Measurements from ENCODE around the gene HBZ. TPM values are rescaled to one million over a fixed set of nuclear protein-coding genes. Genes with fewer than 3 reads are reported as not detected.

Gene HBZ
- total and polyA plus RNA-seq, 9 of the 15 experiments (the other 6 are each of a cell fraction or from before 2014, with no cell fraction given), result 58.0 to 610 (median 113) TPM

GRCh38 chr16:177981-178667 lies 25.7 kb downstream of the HBZ start (continued):
- peak; percentile 12 for TF ChIP-seq PRDM10 (IDR thresholded peaks at IDR 0.05; ENCODE audit: partially characterized antibody)
- no peak for TF ChIP-seq RUNX1 (IDR thresholded peaks at IDR 0.05; ENCODE audit: low read depth)
- TF ChIP-seq PRPF4 (IDR thresholded peaks at IDR 0.05; ENCODE audit: insufficient read depth, low read depth, low read length, poor library complexity, severe bottlenecking), result no peak
- no peak for TF ChIP-seq SRSF7 (optimal IDR thresholded peaks at IDR 0.05; ENCODE audit: low read depth, low read length)
- no peak for TF ChIP-seq HMBOX1 (IDR thresholded peaks at IDR 0.05)
- TF ChIP-seq TGIF2 (CRISPR knock-in tag; IDR thresholded peaks at IDR 0.05), result no peak
- TF ChIP-seq CREBBP (IDR thresholded peaks at IDR 0.05; ENCODE audit: low read depth, low read length), result no peak
- TF ChIP-seq SLC30A9 (CRISPR knock-in tag; IDR thresholded peaks at IDR 0.05), result no peak
- TF ChIP-seq RBFOX2 (IDR thresholded peaks at IDR 0.05; ENCODE audit: low read depth, low read length), result peak; percentile 70
- TF ChIP-seq POLR2G (IDR thresholded peaks at IDR 0.05; ENCODE audit: low read depth, low read length), result peak; percentile 63
- TF ChIP-seq PHF21A (IDR thresholded peaks at IDR 0.05; ENCODE audit: borderline replicate concordance, low read depth), result 0 out of 2 replicates have a peak, but pooled peaks have one; percentile 30
- no peak for TF ChIP-seq BCOR (IDR thresholded peaks at IDR 0.05)
- peak; percentile 70 for TF ChIP-seq TCF3 (CRISPR knock-in tag; IDR thresholded peaks at IDR 0.05)
- no peak for TF ChIP-seq MTA1 (IDR thresholded peaks at IDR 0.05; ENCODE audit: borderline replicate concordance)
- 0 out of 2 replicates have a peak, but pooled peaks have one; percentile 44 for TF ChIP-seq DPF2 (IDR thresholded peaks at IDR 0.05)
- no peak for TF ChIP-seq ELF4 (CRISPR knock-in tag; IDR thresholded peaks at IDR 0.05)
- no peak for TF ChIP-seq ZNF444 (CRISPR knock-in tag; IDR thresholded peaks at IDR 0.05)
- no peak for TF ChIP-seq SMARCE1 (IDR thresholded peaks at IDR 0.05)
- TF ChIP-seq PKNOX1 (IDR thresholded peaks at IDR 0.05), result peak; percentile 54
- no peak for TF ChIP-seq GMEB1 (CRISPR knock-in tag; IDR thresholded peaks at IDR 0.05)
- TF ChIP-seq CTBP1 (IDR thresholded peaks at IDR 0.05; ENCODE audit: borderline replicate concordance), result 0 out of 2 replicates have a peak, but pooled peaks have one; percentile 18
- TF ChIP-seq SIN3A (IDR thresholded peaks at IDR 0.05; ENCODE audit: borderline replicate concordance in 2 of 2, control insufficient read depth in 1 of 2, low read depth in 2 of 2, low read length in 2 of 2), result 0 out of 4 replicates have a peak, but pooled peaks of 1 of the 2 experiments have one; percentile 15
